WTC11 (cell line): ENCODE results near the gene KNL1. TPM values are rescaled to one million over a fixed set of nuclear protein-coding genes. Genes with fewer than 3 reads are reported as not detected.

Experiments
- ATAC-seq: fragments of 200-7000 bp; cut with Tn5 transposase; 2 replicates; pipeline ENCODE4 v1.10.0; 2021; ENCODE audit warnings: mild to moderate bottlenecking, moderate library complexity
- CTCF ChIA-PET: fragments of 300-600 bp; sonication (Branson Sonifier 250); formaldehyde crosslinking; loops from one replicate; lab custom pipeline; 2021; ENCODE audit warnings: antibody characterized with exemption; lab: Charles Lee
- POLR2A ChIA-PET: fragments of 350-600 bp; sonication (Branson Sonifier 250); formaldehyde crosslinking; loops from one replicate; lab custom pipeline; 2021; ENCODE audit warnings: antibody characterized with exemption; lab: Charles Lee
- DNase-seq: peaks from one replicate; pipeline ENCODE4 v3.0.0; 2021; ENCODE audit warnings: low spot score
- H3K27ac Mint-ChIP-seq: 2 replicates; pipeline ENCODE4 v1.8.0; 2021; ENCODE audit warnings: mixed read lengths
- H3K27me3 Mint-ChIP-seq: 2 replicates; pipeline ENCODE4 v1.8.0; 2021; ENCODE audit warnings: low read depth, mild to moderate bottlenecking, moderate library complexity, mixed read lengths
- H3K36me3 Mint-ChIP-seq: 2 replicates; pipeline ENCODE4 v1.8.0; 2021; ENCODE audit warnings: mixed read lengths
- H3K4me1 Mint-ChIP-seq: 2 replicates; pipeline ENCODE4 v1.8.0; 2022; ENCODE audit warnings: mixed read lengths
- H3K4me3 Mint-ChIP-seq: 2 replicates; pipeline ENCODE4 v1.8.0; 2021; ENCODE audit warnings: mild to moderate bottlenecking, moderate library complexity, mixed read lengths
- H3K9me3 Mint-ChIP-seq: 2 replicates; pipeline ENCODE4 v1.8.0; 2021; ENCODE audit warnings: mixed read lengths
- ATF2 ChIP-seq: sonication (generic); formaldehyde crosslinking; IDR thresholded peaks from 2 replicates; pipeline ENCODE4 v1.8.1; 2022; ENCODE audit warnings: low read depth, missing genetic modification reagents, borderline replicate concordance
- CDX4 ChIP-seq: fragments of 250-450 bp; sonication (Bioruptor Pico); IDR thresholded peaks from 2 replicates; pipeline ENCODE4 v1.9.0; 2021; ENCODE audit warnings: moderate library complexity, mild to moderate bottlenecking, inconsistent platforms, borderline replicate concordance
- FOXJ3 ChIP-seq: sonication (generic); formaldehyde crosslinking; IDR thresholded peaks from 2 replicates; pipeline ENCODE4 v1.9.0; 2021; ENCODE audit warnings: missing genetic modification reagents, mild to moderate bottlenecking, borderline replicate concordance
- IRF2 ChIP-seq: sonication (generic); formaldehyde crosslinking; IDR thresholded peaks from 2 replicates; pipeline ENCODE4 v1.8.0; 2022; ENCODE audit warnings: low read depth, missing genetic modification reagents, borderline replicate concordance
- NR2C2 ChIP-seq: sonication (generic); formaldehyde crosslinking; IDR thresholded peaks from 2 replicates; pipeline ENCODE4 v1.8.0; 2022; ENCODE audit warnings: mild to moderate bottlenecking, missing genetic modification reagents
- NR3C1 ChIP-seq: sonication (generic); formaldehyde crosslinking; conservative IDR thresholded peaks from 2 replicates; pipeline ENCODE4 v1.8.1; 2023; ENCODE audit warnings: low read depth, mild to moderate bottlenecking, missing genetic modification reagents
- TCF7 ChIP-seq: sonication (generic); formaldehyde crosslinking; IDR thresholded peaks from 2 replicates; pipeline ENCODE4 v1.8.0; 2022; ENCODE audit warnings: mild to moderate bottlenecking, low read depth, missing genetic modification reagents, moderate library complexity
- USF1 ChIP-seq: sonication (generic); formaldehyde crosslinking; IDR thresholded peaks from 2 replicates; pipeline ENCODE4 v1.8.0; 2022; ENCODE audit warnings: mild to moderate bottlenecking, missing genetic modification reagents
- ZNF219 ChIP-seq: sonication (generic); formaldehyde crosslinking; IDR thresholded peaks from 2 replicates; pipeline ENCODE4 v1.8.0; 2023; ENCODE audit warnings: missing genetic modification reagents, mild to moderate bottlenecking, borderline replicate concordance
- ZNF232 ChIP-seq: sonication (generic); formaldehyde crosslinking; IDR thresholded peaks from 2 replicates; pipeline ENCODE4 v1.8.0; 2022; ENCODE audit warnings: mild to moderate bottlenecking, missing genetic modification reagents
- total RNA-seq: library from RNA; stranded (reverse); gene quantifications from 3 replicates; pipeline ENCODE4 v1.2.3, GENCODE V29; 2021
- TF ChIP-seq, protein P1 (sequence below): sonication (generic); formaldehyde crosslinking; IDR thresholded peaks from 2 replicates; pipeline ENCODE4 v1.8.1; 2022; ENCODE audit warnings: mild to moderate bottlenecking, missing genetic modification reagents, moderate library complexity, borderline replicate concordance
- TF ChIP-seq, protein P2 (sequence below): fragments of 200-600 bp; IDR thresholded peaks from 2 replicates; pipeline ENCODE4 v1.8.0; 2022; ENCODE audit warnings: antibody characterized with exemption
- TF ChIP-seq, protein P3 (sequence below): sonication (generic); formaldehyde crosslinking; IDR thresholded peaks from 2 replicates; pipeline ENCODE4 v1.8.1; 2022; ENCODE audit warnings: low read depth, mild to moderate bottlenecking, moderate library complexity, missing genetic modification reagents, borderline replicate concordance

The KNL1 gene
- total RNA-seq, 1 experiment from 2014 or later, result 24.0 TPM

- TF ChIP-seq, protein P1, sequence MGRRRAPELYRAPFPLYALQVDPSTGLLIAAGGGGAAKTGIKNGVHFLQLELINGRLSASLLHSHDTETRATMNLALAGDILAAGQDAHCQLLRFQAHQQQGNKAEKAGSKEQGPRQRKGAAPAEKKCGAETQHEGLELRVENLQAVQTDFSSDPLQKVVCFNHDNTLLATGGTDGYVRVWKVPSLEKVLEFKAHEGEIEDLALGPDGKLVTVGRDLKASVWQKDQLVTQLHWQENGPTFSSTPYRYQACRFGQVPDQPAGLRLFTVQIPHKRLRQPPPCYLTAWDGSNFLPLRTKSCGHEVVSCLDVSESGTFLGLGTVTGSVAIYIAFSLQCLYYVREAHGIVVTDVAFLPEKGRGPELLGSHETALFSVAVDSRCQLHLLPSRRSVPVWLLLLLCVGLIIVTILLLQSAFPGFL (CRISPR knock-in tag), result no peak
- TF ChIP-seq ZNF232 (no peak), NR3C1 (CRISPR knock-in tag) (no peak), NR2C2 (CRISPR knock-in tag) (no peak), CDX4 (CRISPR knock-in tag) (no peak), ATF2 (no peak)
- Mint-ChIP-seq H3K27me3 (no peaks in the 10 kb centered on the region), H3K9me3 (no peaks in the 10 kb centered on the region), H3K4me3 (no peak overlapping the region), H3K36me3 (no peaks in the 10 kb centered on the region; the same call in 1 of the 2 replicates), H3K27ac (no peak overlapping the region), H3K4me1 (peaks cover 52% of the 10 kb centered on the region)
- POLR2A ChIA-PET, result no interaction called here
- no peak for DNase-seq
- no peak for ATAC-seq
- CTCF ChIA-PET, result interaction anchor here (2.8 kb wide), 1 partner anchor 9 kb away, joined by 11 read pairs; the partner anchor contains the start of gene CCDC32
These were observed 38.2 kb upstream of the KNL1 start for GRCh38 chr15:40555876-40556275.

- CTCF ChIA-PET, result interaction anchor here (1.8 kb wide), 1 partner anchor 31 kb away, joined by 5 read pairs; no protein-coding TSS in a partner anchor
- H3K27ac Mint-ChIP-seq, result peak overlapping the region; percentile 55
These were observed 34.9 kb upstream of the KNL1 start for GRCh38 chr15:40558952-40559742.

GRCh38 chr15:40562691-40563090, 31.4 kb upstream of the KNL1 start:
- H3K4me1 Mint-ChIP-seq, result peaks cover 30% of the 10 kb centered on the region
- H3K27ac Mint-ChIP-seq, result no peak overlapping the region
- DNase-seq (no peak), ATAC-seq (no peak)
- no peak for TF ChIP-seq FOXJ3 (CRISPR knock-in tag)
- TF ChIP-seq, protein P2, sequence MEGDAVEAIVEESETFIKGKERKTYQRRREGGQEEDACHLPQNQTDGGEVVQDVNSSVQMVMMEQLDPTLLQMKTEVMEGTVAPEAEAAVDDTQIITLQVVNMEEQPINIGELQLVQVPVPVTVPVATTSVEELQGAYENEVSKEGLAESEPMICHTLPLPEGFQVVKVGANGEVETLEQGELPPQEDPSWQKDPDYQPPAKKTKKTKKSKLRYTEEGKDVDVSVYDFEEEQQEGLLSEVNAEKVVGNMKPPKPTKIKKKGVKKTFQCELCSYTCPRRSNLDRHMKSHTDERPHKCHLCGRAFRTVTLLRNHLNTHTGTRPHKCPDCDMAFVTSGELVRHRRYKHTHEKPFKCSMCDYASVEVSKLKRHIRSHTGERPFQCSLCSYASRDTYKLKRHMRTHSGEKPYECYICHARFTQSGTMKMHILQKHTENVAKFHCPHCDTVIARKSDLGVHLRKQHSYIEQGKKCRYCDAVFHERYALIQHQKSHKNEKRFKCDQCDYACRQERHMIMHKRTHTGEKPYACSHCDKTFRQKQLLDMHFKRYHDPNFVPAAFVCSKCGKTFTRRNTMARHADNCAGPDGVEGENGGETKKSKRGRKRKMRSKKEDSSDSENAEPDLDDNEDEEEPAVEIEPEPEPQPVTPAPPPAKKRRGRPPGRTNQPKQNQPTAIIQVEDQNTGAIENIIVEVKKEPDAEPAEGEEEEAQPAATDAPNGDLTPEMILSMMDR, result no peak
- TF ChIP-seq USF1 (CRISPR knock-in tag), result no peak
- no peak for TF ChIP-seq TCF7 (CRISPR knock-in tag)
- no peak overlapping the region for H3K4me3 Mint-ChIP-seq
- ChIA-PET POLR2A (no interaction called here), CTCF (interaction anchor here (0.7 to 2.2 kb wide), 2 partner anchors 27 to 259 kb away, joined by 3 to 6 read pairs; no protein-coding TSS in a partner anchor)
- no peaks in the 10 kb centered on the region for H3K27me3 Mint-ChIP-seq
- no peaks in the 10 kb centered on the region for H3K36me3 Mint-ChIP-seq
- H3K9me3 Mint-ChIP-seq, result no peaks in the 10 kb centered on the region

More at GRCh38 chr15:40558952-40559742, 34.9 kb upstream of the KNL1 start:
- H3K9me3 Mint-ChIP-seq, result no peaks in the 10 kb centered on the region
- POLR2A ChIA-PET, result no interaction called here
- no peaks in the 10 kb centered on the region; the same call in 1 of the 2 replicates for H3K36me3 Mint-ChIP-seq
- no peak for DNase-seq
- no peak overlapping the region for H3K4me3 Mint-ChIP-seq
- H3K27me3 Mint-ChIP-seq, result no peaks in the 10 kb centered on the region
- TF ChIP-seq ZNF219 (CRISPR knock-in tag), result no peak
- no peak for TF ChIP-seq CDX4 (CRISPR knock-in tag)
- no peak for TF ChIP-seq IRF2 (CRISPR knock-in tag)
- TF ChIP-seq, protein P3, sequence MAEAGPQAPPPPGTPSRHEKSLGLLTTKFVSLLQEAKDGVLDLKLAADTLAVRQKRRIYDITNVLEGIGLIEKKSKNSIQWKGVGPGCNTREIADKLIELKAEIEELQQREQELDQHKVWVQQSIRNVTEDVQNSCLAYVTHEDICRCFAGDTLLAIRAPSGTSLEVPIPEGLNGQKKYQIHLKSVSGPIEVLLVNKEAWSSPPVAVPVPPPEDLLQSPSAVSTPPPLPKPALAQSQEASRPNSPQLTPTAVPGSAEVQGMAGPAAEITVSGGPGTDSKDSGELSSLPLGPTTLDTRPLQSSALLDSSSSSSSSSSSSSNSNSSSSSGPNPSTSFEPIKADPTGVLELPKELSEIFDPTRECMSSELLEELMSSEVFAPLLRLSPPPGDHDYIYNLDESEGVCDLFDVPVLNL (CRISPR knock-in tag), result no peak
- H3K4me1 Mint-ChIP-seq, result peaks cover 40% of the 10 kb centered on the region
- ATAC-seq, result no peak
